ENCODE results near the gene EMILIN3.

The EMILIN3 gene

DNA sequence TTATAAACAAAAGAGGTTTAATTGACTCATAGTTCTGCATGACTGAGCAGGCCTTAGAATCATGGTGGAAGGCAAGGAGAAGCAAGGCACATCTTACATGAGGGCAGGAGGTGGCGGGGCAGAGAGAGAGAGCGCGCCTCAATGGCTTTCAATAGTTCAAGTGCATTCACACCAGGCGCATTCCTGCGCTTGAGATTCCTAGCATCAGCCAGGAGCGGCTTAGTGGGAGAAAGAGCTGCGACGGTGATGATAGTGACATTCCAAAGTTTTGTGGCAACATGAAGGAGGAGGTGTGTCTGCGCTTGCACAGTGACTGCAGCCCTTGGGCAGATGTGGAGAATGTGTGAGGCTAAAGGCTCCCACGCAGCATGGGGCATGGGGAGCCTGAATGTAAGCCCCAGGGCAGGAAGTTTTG lies 25.0 kb upstream of the EMILIN3 start:
- DNase-seq: no peak

- no peak for DNase-seq
Observed at GRCh38 chr20:41390889-41391288, 24.3 kb upstream of the EMILIN3 start.

DNA sequence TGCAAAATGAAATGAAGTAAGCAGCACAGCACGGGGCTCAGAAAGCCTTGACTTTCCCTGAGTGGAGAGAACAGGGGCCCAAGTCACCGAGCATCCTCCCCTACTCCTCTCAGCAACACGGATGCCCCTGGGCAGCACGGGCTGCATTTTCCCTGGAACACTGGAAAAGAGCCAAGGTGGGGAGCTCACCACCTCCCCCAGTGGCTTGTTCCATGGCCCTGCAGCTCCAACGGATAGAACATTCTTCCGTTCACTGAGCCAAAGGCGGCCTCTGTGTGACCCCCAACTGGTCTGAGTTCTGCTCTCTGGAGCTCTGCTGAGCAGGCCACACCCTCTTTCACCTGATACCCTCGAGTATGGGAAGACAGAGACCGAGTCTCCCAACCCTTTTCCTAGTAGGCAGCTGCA lies 20.8 kb upstream of the EMILIN3 start:
- DNase-seq: no peak

DNA sequence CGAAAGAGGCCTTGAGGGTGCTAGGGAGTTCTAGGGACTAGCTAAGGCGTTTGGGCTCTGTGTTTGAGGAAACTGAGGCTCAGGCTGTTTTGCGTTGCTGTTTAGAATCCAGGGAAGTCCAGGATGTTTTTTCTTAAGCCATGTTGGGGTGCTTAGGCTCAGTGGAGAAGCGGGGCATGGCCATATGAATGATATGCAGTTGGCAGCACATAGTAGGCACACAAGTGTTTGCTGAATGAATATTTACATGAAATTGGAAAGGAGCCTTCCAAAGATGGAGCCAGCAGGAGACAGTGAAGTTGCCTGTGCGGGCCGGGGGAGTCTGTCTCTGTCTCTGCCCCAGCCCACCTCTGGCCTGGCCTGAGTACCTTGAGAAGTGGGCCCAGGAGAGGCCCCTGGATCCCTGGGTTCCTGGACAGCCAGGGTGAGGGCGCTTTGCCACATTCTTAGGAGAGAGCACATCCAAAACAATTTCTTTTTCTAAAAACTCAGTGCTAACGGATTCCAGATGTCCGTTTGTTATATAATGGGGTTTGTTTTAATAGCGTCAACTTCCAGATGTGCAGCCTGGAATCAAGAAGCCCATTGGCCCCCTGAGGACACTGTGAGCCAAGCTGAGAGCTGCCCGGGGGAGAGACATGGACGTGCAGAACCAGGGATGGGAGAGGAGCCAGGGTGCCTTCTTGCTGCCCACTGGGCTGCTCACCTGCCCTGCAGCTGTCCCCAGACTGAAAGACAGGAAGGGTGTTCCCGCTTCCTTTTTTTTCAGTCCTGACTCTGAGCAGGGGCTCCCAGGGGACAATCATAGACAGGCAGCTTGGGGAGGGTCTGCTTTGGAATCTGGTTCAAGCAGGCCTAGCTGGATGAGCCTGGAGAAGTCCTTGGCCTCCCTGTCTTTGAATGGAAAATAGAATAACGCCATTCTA lies 20.1 kb upstream of the EMILIN3 start:
- no peak for DNase-seq

DNA sequence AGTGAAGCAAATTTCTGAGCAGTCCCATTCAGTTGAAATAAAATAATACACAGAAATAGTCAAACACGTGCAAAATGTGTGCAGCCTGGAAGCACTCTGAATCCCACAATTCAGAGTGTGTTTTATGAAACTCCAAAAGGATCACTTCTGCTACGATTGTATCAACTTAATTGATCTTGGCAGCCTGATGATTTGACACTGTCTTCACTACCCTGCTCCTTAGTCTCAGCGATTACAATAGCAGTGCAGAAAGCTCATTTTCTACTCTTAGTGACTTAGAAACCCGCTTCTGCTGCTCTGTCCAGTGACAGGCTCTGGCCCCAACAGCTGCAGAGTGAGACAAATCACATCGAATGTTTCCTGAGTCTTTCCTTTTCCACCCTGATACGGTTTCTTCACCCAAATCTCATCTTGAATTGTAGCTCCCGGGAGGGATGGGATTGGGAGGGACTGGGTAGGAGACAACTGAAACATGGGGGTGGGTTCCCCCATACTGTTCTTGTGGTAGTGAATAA lies 16.2 kb upstream of the EMILIN3 start:
- DNase-seq: no peak

GRCh38 chr20:41380551-41381193 lies 14.1 kb upstream of the EMILIN3 start:
- no peak for DNase-seq

GRCh38 chr20:41379551-41379950 lies 12.9 kb upstream of the EMILIN3 start:
- no peak for DNase-seq

GRCh38 chr20:41377275-41377674 lies 10.7 kb upstream of the EMILIN3 start:
- DNase-seq: no peak

DNA sequence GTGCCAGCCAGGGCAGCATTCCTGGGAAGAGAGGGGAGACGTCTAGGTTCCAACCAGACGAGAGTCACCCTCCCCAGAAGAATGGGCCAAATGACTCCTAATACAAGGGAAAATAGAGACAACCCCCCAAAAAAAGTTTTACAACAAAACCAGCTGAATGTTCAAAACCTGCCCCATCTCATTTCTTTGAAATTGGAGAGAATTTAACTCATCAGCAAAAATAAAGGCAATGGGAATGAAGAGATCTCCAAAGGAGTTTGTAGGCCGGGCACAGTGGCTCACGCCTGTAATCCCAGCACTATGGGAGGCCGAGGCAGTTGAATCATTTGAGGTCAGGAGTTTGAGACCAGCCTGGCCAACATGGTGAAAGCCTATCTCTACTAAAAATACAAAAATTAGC lies 9.7 kb upstream of the EMILIN3 start:
- no peak for DNase-seq

DNA sequence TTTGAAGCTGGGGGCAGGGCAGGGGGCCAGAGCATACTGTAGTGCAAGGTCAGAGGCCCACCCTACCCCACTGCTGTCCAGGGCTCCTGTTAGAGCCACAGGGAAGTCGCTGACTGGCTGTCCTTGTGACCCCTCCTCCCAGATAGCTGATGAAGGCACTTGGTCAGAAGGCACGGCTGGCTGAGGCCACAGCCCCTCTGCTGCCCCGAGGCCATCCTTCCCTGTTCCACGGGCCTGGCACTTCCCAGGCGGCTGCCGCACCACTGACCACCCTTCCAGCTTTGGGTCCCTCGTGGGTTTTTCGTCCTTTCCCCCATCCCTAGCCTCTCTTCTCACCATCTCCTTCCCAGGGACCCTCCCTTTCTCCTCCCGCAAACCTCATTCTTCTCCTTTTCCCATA lies 9.2 kb upstream of the EMILIN3 start:
- no peak for DNase-seq

DNA sequence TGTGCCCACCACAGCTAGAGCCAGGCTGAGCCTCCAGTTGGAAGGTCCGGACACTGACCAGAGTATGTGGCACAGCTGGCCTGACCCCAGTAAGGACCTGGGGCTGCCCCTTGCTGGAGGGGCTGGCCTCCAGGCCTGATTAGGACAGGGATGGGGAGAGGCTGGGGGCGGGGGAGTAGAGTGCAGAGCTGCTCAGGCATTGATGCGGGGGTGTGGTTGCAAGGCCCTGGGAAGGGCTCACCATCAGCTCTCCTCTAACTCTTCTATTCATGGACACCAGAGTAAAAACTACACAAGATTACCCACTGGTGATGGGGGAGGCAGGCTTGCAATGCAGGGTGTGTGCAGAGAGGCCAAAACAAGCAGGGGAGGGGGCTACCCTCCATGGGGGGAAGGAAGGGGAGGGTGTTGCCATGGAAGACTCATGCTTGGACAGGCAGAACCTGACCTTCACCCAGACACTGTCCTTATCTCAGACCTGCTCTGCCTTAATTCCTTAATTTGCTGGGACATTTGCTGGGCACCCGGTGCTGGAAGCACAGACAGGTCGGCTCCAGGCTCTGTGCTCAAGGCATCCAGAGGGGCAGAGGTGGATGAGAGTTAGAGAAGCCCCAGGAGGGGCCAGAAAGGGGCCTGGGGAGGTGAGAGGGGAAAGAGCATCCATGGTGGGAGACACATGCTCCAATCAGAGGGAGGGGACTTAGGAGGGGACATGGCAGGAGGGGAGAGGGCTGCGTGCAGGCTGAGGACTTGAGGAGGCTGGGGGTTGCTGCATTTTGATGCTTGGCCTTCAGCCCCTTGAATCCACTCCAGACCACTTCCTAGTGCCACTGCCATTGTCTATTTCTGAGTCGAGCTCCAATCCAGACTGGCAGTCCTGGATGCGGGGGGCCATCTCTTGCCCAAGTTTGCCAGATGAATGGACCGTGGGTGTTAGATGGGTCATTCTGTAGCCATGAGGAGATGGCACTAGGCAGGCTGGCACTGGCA lies 7.6 kb upstream of the EMILIN3 start:
- DNase-seq: no peak

DNA sequence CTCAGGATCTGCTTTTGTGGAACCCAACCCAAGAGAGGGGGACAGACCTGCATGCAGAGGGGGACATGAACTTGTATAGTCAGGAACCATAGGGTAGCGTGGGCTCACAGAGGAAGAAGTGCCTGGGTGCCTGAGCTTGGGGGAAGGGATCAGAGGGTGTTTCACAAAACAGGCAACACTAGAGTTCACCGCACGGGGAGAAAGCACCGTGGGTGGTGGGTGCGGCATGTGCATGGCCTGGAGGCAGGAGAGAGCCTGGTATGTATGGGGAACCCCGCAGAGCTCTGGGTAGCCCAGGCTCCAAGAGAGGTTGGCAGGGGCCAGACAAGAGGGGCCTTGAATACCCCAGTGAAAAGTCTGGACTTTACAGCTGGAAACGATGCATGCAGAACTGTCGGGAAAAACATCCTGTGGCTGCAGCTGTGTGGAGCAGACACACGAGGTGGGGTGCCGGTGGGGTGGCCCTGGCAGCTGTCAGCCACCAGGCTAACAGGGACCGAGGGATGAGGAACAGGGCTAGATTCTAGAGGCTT lies 6.7 kb upstream of the EMILIN3 start:
- DNase-seq: no peak

DNA sequence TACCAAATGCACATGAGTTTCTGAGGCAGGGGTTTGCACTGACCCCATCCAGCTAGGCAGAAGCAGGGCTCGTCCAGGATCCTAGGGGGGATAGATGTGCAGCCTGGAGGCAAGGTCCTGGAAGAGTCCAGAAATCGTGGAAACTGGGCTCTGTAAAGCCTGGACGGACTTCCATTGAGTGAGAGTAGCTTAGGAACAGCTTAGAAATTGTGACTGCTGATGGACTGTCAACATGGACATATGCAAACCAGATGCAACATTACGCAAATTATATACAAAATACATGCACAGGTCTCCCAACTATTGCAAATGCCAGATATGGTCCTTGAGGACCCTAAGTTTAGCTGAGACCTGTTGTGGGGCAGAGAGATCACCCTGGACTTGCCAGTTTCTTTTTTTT lies 4.8 kb upstream of the EMILIN3 start:
- DNase-seq: no peak

- no peak for DNase-seq
Observed at GRCh38 chr20:41370176-41370575, 3.6 kb upstream of the EMILIN3 start.

DNA sequence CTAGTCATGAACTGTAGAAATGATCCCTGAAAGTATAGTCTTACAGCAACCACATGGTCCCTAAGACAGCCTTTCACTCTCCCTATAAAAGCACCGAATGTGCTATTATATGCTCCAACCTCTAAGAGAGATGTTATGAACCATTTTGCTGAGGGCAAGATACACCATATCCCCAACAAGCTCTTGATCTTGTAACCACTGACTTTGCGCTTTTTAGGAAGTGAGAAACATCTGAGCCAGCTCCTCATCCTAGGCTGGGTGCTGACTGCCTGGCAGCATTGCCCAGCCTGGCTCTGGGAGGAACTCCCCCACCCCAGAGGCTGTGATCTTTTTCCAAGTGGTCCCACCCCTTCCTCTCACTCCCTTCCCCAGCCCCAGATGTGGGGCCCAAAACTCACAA lies 3.1 kb upstream of the EMILIN3 start:
- DNase-seq: no peak

- no peak for DNase-seq
Observed at GRCh38 chr20:41367956-41368355, 1.3 kb upstream of the EMILIN3 start.

- no peak for DNase-seq
Observed at GRCh38 chr20:41367393-41367695, 726 bp upstream of the EMILIN3 start.

DNA sequence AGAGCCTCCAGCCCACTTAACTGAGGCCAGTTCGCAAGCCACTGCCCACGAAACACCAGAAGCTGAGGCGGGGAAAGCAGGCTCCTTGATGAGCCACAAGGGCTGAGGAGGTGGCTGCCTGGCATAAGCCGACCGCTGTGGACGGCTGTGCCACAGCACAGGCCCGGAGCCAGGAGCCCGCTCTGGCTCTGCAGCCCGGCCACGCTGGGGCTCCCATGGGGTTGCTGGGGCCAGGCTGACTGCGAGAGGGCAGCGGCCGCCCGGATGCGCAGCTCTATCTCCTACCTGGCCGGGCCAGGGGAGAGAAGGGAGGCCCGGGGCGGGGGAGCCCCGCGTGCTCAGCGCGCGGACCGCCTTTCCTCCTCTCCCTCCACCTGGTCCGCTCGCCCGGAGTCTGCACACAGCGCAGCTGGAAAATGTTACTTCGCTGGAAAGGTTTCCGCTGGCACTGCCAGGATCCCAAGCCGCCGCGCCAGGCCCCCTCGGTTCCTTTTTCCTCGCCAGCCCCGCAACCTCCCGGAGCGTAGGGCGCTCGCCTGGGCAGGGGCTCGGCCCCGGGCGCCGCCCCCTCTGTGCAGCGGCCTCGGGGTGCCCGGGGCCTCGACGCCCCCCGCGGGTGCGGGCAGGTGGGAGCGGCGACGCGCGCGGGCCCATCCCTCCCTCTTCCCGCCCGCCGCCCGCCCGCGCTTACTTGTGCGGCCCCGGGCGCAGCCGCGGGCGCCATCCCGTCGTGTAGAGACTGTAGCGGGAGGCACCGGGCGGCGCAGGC lies 657 bp downstream of the EMILIN3 start:
- DNase-seq: peak; percentile 40

GRCh38 chr20:41364967-41365765 lies 1.5 kb downstream of the EMILIN3 start:
- DNase-seq: no peak

- no peak for DNase-seq
Observed at GRCh38 chr20:41364236-41364855, 2.3 kb downstream of the EMILIN3 start.

GRCh38 chr20:41363601-41364000 lies 3.0 kb downstream of the EMILIN3 start:
- no peak for DNase-seq

All from NCI-H82 (cell line).